Mammary epithelial cell (primary cell): Measurements from ENCODE around the gene MAP3K21.

Experiments
- CTCF ChIP-seq, 2 donors: IDR thresholded peaks in 1 of 2; conservative IDR thresholded peaks in 1 of 2; 2 replicates each; pipeline ENCODE4 v1.5.1; 2011 to 2012; ENCODE audit warnings: inconsistent platforms in 2 of 2, low read length in 2 of 2, mild to moderate bottlenecking in 2 of 2, control low read depth in 1 of 2, low read depth in 1 of 2; ENCODE audit not compliant: insufficient read depth in 1 of 2; ENCODE audit errors: extremely low read depth in 1 of 2
- EZH2 ChIP-seq: IDR thresholded peaks from 2 replicates; pipeline ENCODE4 v1.6.1; 2012; ENCODE audit warnings: low read length, inconsistent platforms, borderline replicate concordance

- TF ChIP-seq CTCF (conservative IDR thresholded peaks at IDR 0.05 in 1 of 2, IDR thresholded peaks at IDR 0.05 in 1 of 2; ENCODE audit: extremely low read depth in 1 of 2, insufficient read depth in 1 of 2, low read depth in 1 of 2, low read length in 2 of 2) (no peak), EZH2 (no peak)
Measured at GRCh38 chr1:233406994-233407631, 79.6 kb downstream of the MAP3K21 start.
